Fibroblast of skin of abdomen (primary cell): ENCODE data around the gene DSE.
A peak's percentile ranks its signal among the peaks of the same experiment; 100 is the strongest.

ENCODE experiments used
- DNase-seq: peaks from one replicate; pipeline ENCODE4 v3.0.0-alpha.2; 2013

The DSE gene

DNA sequence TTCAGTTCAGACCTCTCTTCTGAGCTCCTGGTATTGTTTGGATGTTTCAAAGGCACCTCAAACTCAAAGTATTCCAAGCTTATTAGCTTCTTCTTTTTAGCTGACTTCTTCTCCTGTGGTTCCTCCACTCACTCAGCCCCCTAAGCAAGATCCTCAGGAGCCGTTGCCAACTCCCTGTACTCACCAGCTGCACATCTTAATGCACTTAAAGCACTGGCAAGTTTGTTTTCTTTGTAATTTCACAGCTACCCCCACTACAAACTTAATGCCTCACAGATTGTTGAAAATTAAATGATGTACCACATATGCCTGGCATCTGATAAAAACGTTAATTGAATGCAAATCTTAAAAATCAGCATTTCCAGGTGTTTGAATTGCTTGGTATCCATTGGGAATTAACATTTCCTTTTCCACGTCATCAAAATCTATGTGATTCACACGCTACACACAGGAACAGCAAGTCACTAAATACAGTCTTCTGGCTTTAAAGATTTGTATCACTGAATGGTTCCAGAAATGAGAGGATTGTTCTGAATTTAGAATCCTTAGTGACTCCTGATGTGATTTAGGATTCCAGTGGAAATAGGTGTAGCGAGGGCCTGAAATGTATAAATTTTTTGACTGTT, 114.9 kb downstream of the DSE start:
- DNase-seq = peak; percentile 33

GRCh38 chr6:116491610-116492330, 121.0 kb downstream of the DSE start:
- no peak for DNase-seq

GRCh38 chr6:116492331-116493067, 121.8 kb downstream of the DSE start:
- DNase-seq = no peak
